Measurements from ENCODE around the gene ITGA11.

ITGA11 gene

GRCh38 chr15:68285259-68285980 is 146.5 kb downstream of the ITGA11 start:
- ATAC-seq = no peak
- TF ChIP-seq ARNTL (CRISPR knock-in tag; IDR thresholded peaks at IDR 0.05; ENCODE audit: borderline replicate concordance, low read depth) (no peak), ZFP30 (CRISPR knock-in tag; IDR thresholded peaks at IDR 0.05) (no peak), BACH2 (CRISPR knock-in tag; IDR thresholded peaks at IDR 0.05; ENCODE audit: borderline replicate concordance) (no peak), ESRRG (CRISPR knock-in tag; IDR thresholded peaks at IDR 0.05) (no peak), TSHZ2 (CRISPR knock-in tag; IDR thresholded peaks at IDR 0.05) (no peak), ZC3H10 (CRISPR knock-in tag; IDR thresholded peaks at IDR 0.05) (no peak), CSDC2 (CRISPR knock-in tag; IDR thresholded peaks at IDR 0.05) (no peak), SNAI2 (CRISPR knock-in tag; IDR thresholded peaks at IDR 0.05) (no peak), ZFP3 (CRISPR knock-in tag; IDR thresholded peaks at IDR 0.05) (no peak), GLIS3 (CRISPR knock-in tag; IDR thresholded peaks at IDR 0.05) (no peak), PPARA (CRISPR knock-in tag; IDR thresholded peaks at IDR 0.05; ENCODE audit: borderline replicate concordance) (no peak), PATZ1 (CRISPR knock-in tag; IDR thresholded peaks at IDR 0.05; ENCODE audit: borderline replicate concordance) (no peak), ZNF70 (CRISPR knock-in tag; IDR thresholded peaks at IDR 0.05) (no peak), CREB5 (CRISPR knock-in tag; IDR thresholded peaks at IDR 0.05; ENCODE audit: low read depth) (no peak), POU6F1 (CRISPR knock-in tag; IDR thresholded peaks at IDR 0.05; ENCODE audit: borderline replicate concordance, low read depth) (no peak)

- TF ChIP-seq OSR1 (CRISPR knock-in tag; IDR thresholded peaks at IDR 0.05) (no peak), POU6F1 (CRISPR knock-in tag; IDR thresholded peaks at IDR 0.05; ENCODE audit: borderline replicate concordance, low read depth) (no peak), ARNTL (CRISPR knock-in tag; IDR thresholded peaks at IDR 0.05; ENCODE audit: borderline replicate concordance, low read depth) (no peak), GLIS3 (CRISPR knock-in tag; IDR thresholded peaks at IDR 0.05) (no peak), PPARA (CRISPR knock-in tag; IDR thresholded peaks at IDR 0.05; ENCODE audit: borderline replicate concordance) (no peak)
- ATAC-seq = no peak
These were observed 147.2 kb downstream of the ITGA11 start for GRCh38 chr15:68284616-68285258.

- no peak for ATAC-seq
- TF ChIP-seq ESRRG (CRISPR knock-in tag; IDR thresholded peaks at IDR 0.05) (no peak), ZNF70 (CRISPR knock-in tag; IDR thresholded peaks at IDR 0.05) (no peak), CREB5 (CRISPR knock-in tag; IDR thresholded peaks at IDR 0.05; ENCODE audit: low read depth) (no peak), BACH2 (CRISPR knock-in tag; IDR thresholded peaks at IDR 0.05; ENCODE audit: borderline replicate concordance) (no peak), ZNF8 (CRISPR knock-in tag; IDR thresholded peaks at IDR 0.05) (no peak), PATZ1 (CRISPR knock-in tag; IDR thresholded peaks at IDR 0.05; ENCODE audit: borderline replicate concordance) (no peak), CSDC2 (CRISPR knock-in tag; IDR thresholded peaks at IDR 0.05) (no peak), TCF4 (CRISPR knock-in tag; IDR thresholded peaks at IDR 0.05; ENCODE audit: borderline replicate concordance) (no peak), ZNF565 (CRISPR knock-in tag; conservative IDR thresholded peaks at IDR 0.05; ENCODE audit: low read depth) (no peak), TOX (CRISPR knock-in tag; IDR thresholded peaks at IDR 0.05; ENCODE audit: borderline replicate concordance) (no peak), RARB (CRISPR knock-in tag; IDR thresholded peaks at IDR 0.05) (no peak), ZFP3 (CRISPR knock-in tag; IDR thresholded peaks at IDR 0.05) (no peak), PPARA (CRISPR knock-in tag; IDR thresholded peaks at IDR 0.05; ENCODE audit: borderline replicate concordance) (no peak)
These were observed 148.6 kb downstream of the ITGA11 start for GRCh38 chr15:68283401-68283800.

Measured in SK-N-SH treated with all-trans-retinoic acid at 6 μM for 48 hours (cell line).